Measurements from ENCODE around the gene KCNA5.

Gene KCNA5

GRCh38 chr12:5043589-5044419, at the start of gene KCNA5:
Gene KCNA5 (plus strand): TSS chr12:5043879. CDS start chr12:5044148, 269 bp downstream.
- no peak for DNase-seq

- no peak for DNase-seq
Observed at GRCh38 chr12:4994622-4995021, 49.1 kb upstream of the KCNA5 start.

- DNase-seq, result no peak
Observed at GRCh38 chr12:4996714-4997113, 47.0 kb upstream of the KCNA5 start.

- no peak for DNase-seq
Observed at GRCh38 chr12:4997939-4998338, 45.7 kb upstream of the KCNA5 start.

GRCh38 chr12:5000204-5000603, 43.5 kb upstream of the KCNA5 start:
- DNase-seq, result no peak

GRCh38 chr12:5000658-5001385, 42.9 kb upstream of the KCNA5 start:
- DNase-seq, result no peak

GRCh38 chr12:5003025-5003666, 40.5 kb upstream of the KCNA5 start:
- DNase-seq, result peak; percentile 70

GRCh38 chr12:5008661-5009060, 35.0 kb upstream of the KCNA5 start:
- DNase-seq, result no peak

- no peak for DNase-seq
Observed at GRCh38 chr12:5010151-5010550, 33.5 kb upstream of the KCNA5 start.

GRCh38 chr12:5012337-5012736, 31.3 kb upstream of the KCNA5 start:
- no peak for DNase-seq

GRCh38 chr12:5013266-5013730, 30.4 kb upstream of the KCNA5 start:
- no peak for DNase-seq

- DNase-seq, result no peak
Observed at GRCh38 chr12:5014269-5014668, 29.4 kb upstream of the KCNA5 start.

- no peak for DNase-seq
Observed at GRCh38 chr12:5015711-5016492, 27.8 kb upstream of the KCNA5 start.

- no peak for DNase-seq
Observed at GRCh38 chr12:5016526-5016925, 27.2 kb upstream of the KCNA5 start.

GRCh38 chr12:5017638-5018348, 25.9 kb upstream of the KCNA5 start:
- DNase-seq, result no peak

GRCh38 chr12:5018677-5019076, 25.0 kb upstream of the KCNA5 start:
- no peak for DNase-seq

- no peak for DNase-seq
Observed at GRCh38 chr12:5022025-5022424, 21.7 kb upstream of the KCNA5 start.

- peak; percentile 65 for DNase-seq
Observed at GRCh38 chr12:5022465-5023061, 21.1 kb upstream of the KCNA5 start.

GRCh38 chr12:5023842-5024241, 19.8 kb upstream of the KCNA5 start:
- no peak for DNase-seq

- no peak for DNase-seq
Observed at GRCh38 chr12:5026342-5026938, 17.2 kb upstream of the KCNA5 start.

Measured in activated CD8-positive, alpha-beta memory T cell treated with anti-CD3 and anti-CD28 coated beads, Interleukin-2, amount 50 U/mL, for 48 hours (primary cell).